Endothelial cell of umbilical vein (primary cell): ENCODE results near the gene SLC5A1.

Source experiments
- CTCF ChIP-seq, 2 donors: IDR thresholded peaks; 1 replicate in 1 of 2; 2 replicates in 1 of 2; pipeline ENCODE4 v1.5.1; 2011; ENCODE audit warnings: low read length in 2 of 2, mild to moderate bottlenecking in 2 of 2, moderate library complexity in 2 of 2, control low read depth in 1 of 2, inconsistent platforms in 1 of 2, low read depth in 1 of 2; ENCODE audit not compliant: insufficient read depth in 1 of 2; ENCODE audit errors: extremely low read depth in 1 of 2
- EZH2 ChIP-seq: IDR thresholded peaks from 2 replicates; pipeline ENCODE4 v1.6.1; 2012; ENCODE audit warnings: borderline replicate concordance, low read depth, mild to moderate bottlenecking, moderate library complexity, low read length, inconsistent platforms; ENCODE audit not compliant: severe bottlenecking
- POLR2AphosphoS5 ChIP-seq: IDR thresholded peaks from 2 replicates; pipeline ENCODE4 v1.6.1; 2012; ENCODE audit warnings: low read depth, mild to moderate bottlenecking, control low read depth, low read length, moderate library complexity; ENCODE audit not compliant: insufficient read depth

DNA sequence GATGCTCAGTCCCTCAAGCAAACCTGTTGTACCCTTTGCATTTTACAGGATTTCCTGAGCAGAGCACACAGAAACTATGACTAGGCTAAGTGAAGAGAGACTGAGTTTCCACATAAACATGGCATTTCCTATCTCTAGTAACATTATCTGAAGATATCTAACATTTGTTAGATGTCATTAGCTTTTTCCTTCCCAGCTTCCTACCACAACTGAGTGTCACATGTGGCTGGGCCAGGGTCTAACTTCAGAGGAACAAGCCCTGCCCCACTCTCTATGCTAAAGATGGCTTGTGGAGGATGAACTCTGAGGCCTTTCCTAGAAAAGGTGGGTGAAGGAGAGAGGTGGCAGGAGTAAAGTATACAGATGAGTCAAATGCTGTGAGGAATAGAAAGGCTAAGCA lies 99.5 kb downstream of the SLC5A1 start:
- no peak for TF ChIP-seq POLR2AphosphoS5
- TF ChIP-seq CTCF (IDR thresholded peaks at IDR 0.05; ENCODE audit: extremely low read depth in 1 of 2, insufficient read depth in 1 of 2, low read depth in 1 of 2, low read length in 2 of 2): no peak
- TF ChIP-seq EZH2: no peak
